ENCODE data around the gene CZIB. TPM values are rescaled to one million over a fixed set of nuclear protein-coding genes. Genes with fewer than 3 reads are reported as not detected.

Gene CZIB
- total RNA-seq, 2 experiments from 2014 or later, result 44.6 to 51.4 TPM

DNA sequence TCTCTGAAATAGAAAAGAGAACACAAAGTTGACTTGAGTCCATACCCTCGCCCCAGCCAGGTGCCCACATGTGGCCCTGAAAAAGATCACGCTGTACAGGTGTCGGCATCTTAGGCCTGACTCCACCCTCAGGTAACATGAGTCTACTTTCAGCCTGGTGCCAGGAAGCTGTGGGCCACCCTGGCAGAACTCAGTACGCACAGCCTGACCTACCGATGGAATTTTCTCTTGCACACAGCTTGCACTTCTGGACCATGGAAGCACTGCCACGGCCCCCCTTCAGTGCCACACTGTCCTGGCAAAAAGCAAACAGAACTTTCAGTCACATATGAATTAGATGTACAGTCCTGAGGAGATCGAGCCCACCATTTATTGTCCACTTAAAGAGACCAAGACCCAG, 2.2 kb downstream of the CZIB start:
- intact Hi-C loops (cut with micrococcal nuclease; ENCODE audit: unreplicated experiment), result no loop called here
- no peak overlapping the region for H3K4me2 ChIP-seq (ENCODE audit: low read length)
- no peak overlapping the region for H3K4me3 ChIP-seq (ENCODE audit: low read depth, low read length, poor library complexity, severe bottlenecking)
- no peaks in the 10 kb centered on the region for H4K20me1 ChIP-seq (ENCODE audit: insufficient read depth, low read length)
- DNase-seq (ENCODE audit: low spot score), result no peak
- no peaks in the 10 kb centered on the region for H3K9me3 ChIP-seq (ENCODE audit: low read length)
- H3K36me3 ChIP-seq (ENCODE audit: insufficient read depth, low read length), result peaks cover 43% of the 10 kb centered on the region
- ChIA-PET POLR2A (interaction anchor here (1.5 kb wide), 1 partner anchor 9 kb away, joined by 3 read pairs; no protein-coding TSS in a partner anchor), CTCF (ENCODE audit: unreplicated experiment) (no interaction called here)
- no peak overlapping the region for H2AFZ ChIP-seq (ENCODE audit: low read length)
- peaks cover 8% of the 10 kb centered on the region; the same call in 1 of the 2 replicates for H3K79me2 ChIP-seq (ENCODE audit: insufficient read depth, low read depth, low read length)
- H3K4me1 ChIP-seq (ENCODE audit: insufficient read depth, low read length, poor library complexity, severe bottlenecking), result peaks cover 13% of the 10 kb centered on the region
- BruUV-seq (replicated peaks), result no TSS peak
- no peak for TF ChIP-seq EZH2phosphoT487 (IDR thresholded peaks at IDR 0.05; ENCODE audit: borderline replicate concordance, low read depth, low read length)
- H3K9me2 ChIP-seq (ENCODE audit: insufficient read depth, low read length), result no peaks in the 10 kb centered on the region
- no peak overlapping the region for H3K27ac ChIP-seq (ENCODE audit: low read depth, low read length, poor library complexity, severe bottlenecking)

- Histone ChIP-seq H3K4me1 (ENCODE audit: insufficient read depth, low read length, poor library complexity, severe bottlenecking) (peaks cover 4% of the 10 kb centered on the region), H4K20me1 (ENCODE audit: insufficient read depth, low read length) (no peaks in the 10 kb centered on the region), H3K9me3 (ENCODE audit: low read length) (no peaks in the 10 kb centered on the region), H3K27ac (ENCODE audit: low read depth, low read length, poor library complexity, severe bottlenecking) (no peak overlapping the region), H3K79me2 (ENCODE audit: insufficient read depth, low read depth, low read length) (peaks cover 4% of the 10 kb centered on the region; the same call in 1 of the 2 replicates), H2AFZ (ENCODE audit: low read length) (no peak overlapping the region), H3K4me3 (ENCODE audit: low read depth, low read length, poor library complexity, severe bottlenecking) (no peak overlapping the region), H3K36me3 (ENCODE audit: insufficient read depth, low read length) (peaks cover 76% of the 10 kb centered on the region), H3K4me2 (ENCODE audit: low read length) (no peak overlapping the region), H3K9me2 (ENCODE audit: insufficient read depth, low read length) (no peaks in the 10 kb centered on the region)
- ChIA-PET CTCF (ENCODE audit: unreplicated experiment) (interaction anchor here (0.8 kb wide), 1 partner anchor 21 kb away, joined by 3 read pairs; no protein-coding TSS in a partner anchor), POLR2A (no interaction called here)
- TF ChIP-seq CTCF (conservative IDR thresholded peaks at IDR 0.05; ENCODE audit: low read length) (no peak), EZH2phosphoT487 (IDR thresholded peaks at IDR 0.05; ENCODE audit: borderline replicate concordance, low read depth, low read length) (no peak)
- DNase-seq (ENCODE audit: low spot score), result no peak
- intact Hi-C loops (cut with micrococcal nuclease; ENCODE audit: unreplicated experiment), result no loop called here
- no TSS peak for BruUV-seq (replicated peaks)
Measured at GRCh38 chr1:53214376-53214940, 6.0 kb downstream of the CZIB start.

DNA sequence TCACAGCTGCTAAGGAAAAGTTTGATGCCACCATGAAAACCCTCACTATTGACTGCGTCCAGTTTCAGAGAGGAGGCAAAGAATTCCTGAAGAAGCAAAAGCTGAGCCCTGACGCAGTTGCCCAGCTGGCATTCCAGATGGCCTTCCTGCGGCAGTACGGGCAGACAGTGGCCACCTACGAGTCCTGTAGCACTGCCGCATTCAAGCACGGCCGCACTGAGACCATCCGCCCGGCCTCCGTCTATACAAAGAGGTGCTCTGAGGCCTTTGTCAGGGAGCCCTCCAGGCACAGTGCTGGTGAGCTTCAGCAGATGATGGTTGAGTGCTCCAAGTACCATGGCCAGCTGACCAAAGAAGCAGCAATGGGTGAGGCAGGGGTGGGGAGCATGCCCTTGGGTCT, 9.5 kb downstream of the CZIB start:
- Histone ChIP-seq H3K4me2 (ENCODE audit: low read length) (no peak overlapping the region), H3K79me2 (ENCODE audit: insufficient read depth, low read depth, low read length) (no peaks in the 10 kb centered on the region), H3K9me3 (ENCODE audit: low read length) (peaks cover 10% of the 10 kb centered on the region), H3K27ac (ENCODE audit: low read depth, low read length, poor library complexity, severe bottlenecking) (no peak overlapping the region), H2AFZ (ENCODE audit: low read length) (no peak overlapping the region), H3K4me1 (ENCODE audit: insufficient read depth, low read length, poor library complexity, severe bottlenecking) (no peaks in the 10 kb centered on the region), H3K9me2 (ENCODE audit: insufficient read depth, low read length) (no peaks in the 10 kb centered on the region), H3K4me3 (ENCODE audit: low read depth, low read length, poor library complexity, severe bottlenecking) (no peak overlapping the region), H4K20me1 (ENCODE audit: insufficient read depth, low read length) (no peaks in the 10 kb centered on the region), H3K36me3 (ENCODE audit: insufficient read depth, low read length) (peaks cover 86% of the 10 kb centered on the region)
- ChIA-PET POLR2A (no interaction called here), CTCF (ENCODE audit: unreplicated experiment) (no interaction called here)
- BruUV-seq (replicated peaks), result no TSS peak
- intact Hi-C loops (cut with micrococcal nuclease; ENCODE audit: unreplicated experiment), result no loop called here
- no peak for TF ChIP-seq EZH2phosphoT487 (IDR thresholded peaks at IDR 0.05; ENCODE audit: borderline replicate concordance, low read depth, low read length)
- TF ChIP-seq CTCF (conservative IDR thresholded peaks at IDR 0.05; ENCODE audit: low read length), result no peak
- no peak for DNase-seq (ENCODE audit: low spot score)
